Measurements from ENCODE around the gene PGM3.

Gene PGM3

GRCh38 chr6:83183082-83183828, 9.8 kb downstream of the PGM3 start:
- DNase-seq (ENCODE audit: low read depth), result peak; percentile 99

DNA sequence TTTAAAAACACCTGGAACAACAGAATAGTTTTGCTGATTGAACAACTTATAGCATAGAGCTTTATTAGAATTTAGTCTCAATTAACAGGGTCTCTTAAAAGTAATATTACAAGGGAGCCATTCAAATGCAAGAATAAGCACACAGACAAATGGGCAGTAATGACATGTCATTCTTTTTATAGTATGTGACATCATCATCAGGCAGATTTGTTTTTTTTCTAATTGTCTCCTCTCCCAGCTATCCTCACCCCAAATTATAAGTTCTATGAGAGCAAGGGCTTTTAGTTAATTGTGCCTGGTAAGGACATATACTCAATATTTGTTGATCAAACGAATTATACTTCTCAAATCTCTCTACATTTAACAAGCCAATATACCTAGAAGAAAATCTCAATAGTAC, 11.0 kb downstream of the PGM3 start:
- DNase-seq (ENCODE audit: low read depth), result no peak

DNA sequence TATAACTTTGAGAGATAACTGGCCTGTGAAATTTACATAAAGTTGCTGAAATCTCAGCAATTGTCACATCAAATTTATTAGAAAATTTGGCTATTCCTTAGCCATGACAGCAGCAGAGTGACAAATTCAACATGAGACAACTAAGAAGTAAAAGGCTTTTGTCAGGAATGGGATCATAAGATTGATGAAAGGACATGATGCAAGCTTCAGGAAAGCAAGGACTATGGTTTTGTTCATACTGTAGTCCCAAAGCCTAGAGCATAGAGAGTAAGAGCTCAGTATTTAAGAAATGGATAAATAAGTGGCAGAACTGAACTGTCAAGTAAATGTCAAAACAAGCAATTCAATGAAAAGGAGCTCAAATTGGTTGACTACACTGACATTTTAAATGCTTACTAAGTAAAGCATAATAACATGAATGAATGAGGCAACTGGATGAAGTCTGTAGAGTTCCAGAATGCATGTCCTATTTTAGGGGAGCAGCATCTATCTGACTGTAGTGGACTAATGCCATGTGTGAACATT, 12.6 kb downstream of the PGM3 start:
- no peak for DNase-seq (ENCODE audit: low read depth)

- no peak for DNase-seq (ENCODE audit: low read depth)
Observed at GRCh38 chr6:83176246-83176645, 16.8 kb downstream of the PGM3 start.

GRCh38 chr6:83169511-83169910, 23.6 kb downstream of the PGM3 start:
- peak; percentile 81 for DNase-seq (ENCODE audit: low read depth)

GRCh38 chr6:83169106-83169505, 24.0 kb downstream of the PGM3 start:
- no peak for DNase-seq (ENCODE audit: low read depth)

GRCh38 chr6:83168556-83168955, 24.5 kb downstream of the PGM3 start:
- no peak for DNase-seq (ENCODE audit: low read depth)

DNA sequence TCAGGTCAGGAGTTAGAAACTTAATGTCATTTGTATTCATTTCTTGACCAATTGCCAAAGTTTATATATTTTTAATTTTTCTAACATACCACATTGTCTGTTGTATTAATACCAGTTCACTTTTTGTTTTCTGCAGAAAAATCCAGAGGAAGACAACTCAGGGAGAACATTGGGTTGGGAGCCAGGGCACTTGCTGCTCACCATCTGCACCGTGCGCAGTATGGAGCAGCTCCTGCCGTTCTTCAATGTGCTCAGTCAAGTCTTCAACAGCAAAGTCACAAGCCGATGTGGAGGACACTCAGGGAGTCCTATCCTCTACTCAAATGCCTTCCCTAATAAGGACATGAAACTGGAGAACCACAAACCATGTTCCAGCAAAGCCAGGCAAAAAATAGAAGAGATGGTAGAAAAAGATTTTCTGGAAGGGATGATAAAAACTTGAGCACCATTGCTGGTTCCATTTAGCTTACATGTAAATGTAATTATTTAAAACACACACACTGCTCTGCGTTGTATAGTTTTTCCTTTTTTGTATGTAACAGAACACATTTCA, 25.3 kb downstream of the PGM3 start:
- DNase-seq (ENCODE audit: low read depth), result no peak

- no peak for DNase-seq (ENCODE audit: low read depth)
Observed at GRCh38 chr6:83160167-83160566, 32.9 kb downstream of the PGM3 start.

- no peak for DNase-seq (ENCODE audit: low read depth)
Observed at GRCh38 chr6:83155794-83156193, 37.3 kb downstream of the PGM3 start.

DNA sequence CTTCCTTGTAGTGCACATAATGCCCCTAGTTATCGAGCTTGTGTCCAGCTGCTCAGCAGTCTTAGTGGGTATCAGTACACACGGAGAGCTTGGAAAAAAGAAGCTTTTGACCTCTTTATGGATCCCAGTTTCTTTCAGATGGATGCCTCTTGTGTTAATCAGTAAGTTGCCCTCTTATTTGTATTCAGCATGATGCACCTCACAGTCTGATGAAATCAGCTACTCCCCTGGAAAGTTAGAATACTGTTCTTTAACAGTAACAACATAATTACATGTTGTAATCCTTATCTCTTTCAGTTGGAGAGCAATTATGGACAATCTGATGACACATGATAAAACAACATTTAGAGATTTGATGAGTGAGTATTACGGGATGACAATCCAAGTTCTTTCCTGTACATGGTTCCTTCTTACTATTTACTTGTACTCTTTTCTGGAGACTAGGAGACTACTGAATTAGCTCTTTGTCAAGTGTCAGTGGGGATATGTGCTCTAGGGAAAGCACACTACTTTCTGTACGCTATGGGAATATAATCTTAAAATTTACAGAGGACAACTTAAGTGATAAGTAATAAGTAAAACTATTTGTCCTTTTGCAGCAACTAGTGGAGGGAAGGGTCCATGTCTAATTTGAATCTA, 39.1 kb downstream of the PGM3 start:
- peak; percentile 80 for DNase-seq (ENCODE audit: low read depth)

DNA sequence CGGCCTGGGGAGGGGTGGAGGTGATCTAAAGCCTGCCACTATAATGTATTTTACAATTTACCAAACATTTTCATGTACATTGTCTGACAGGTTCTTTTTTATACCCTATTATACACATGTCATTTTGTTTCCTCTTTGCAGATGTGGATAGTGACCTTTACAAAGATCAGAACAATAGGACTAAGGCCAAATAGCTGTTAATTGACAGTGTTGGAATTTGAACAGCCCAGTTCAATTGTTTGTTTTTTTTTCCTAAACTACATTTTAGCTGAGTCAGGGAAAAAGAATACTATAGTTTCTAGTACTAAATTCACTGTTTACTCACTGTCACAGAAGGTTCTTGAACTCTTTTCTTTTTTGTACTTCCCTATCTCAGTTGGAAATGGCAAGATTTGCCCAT, 40.2 kb downstream of the PGM3 start:
- DNase-seq (ENCODE audit: low read depth), result no peak

DNA sequence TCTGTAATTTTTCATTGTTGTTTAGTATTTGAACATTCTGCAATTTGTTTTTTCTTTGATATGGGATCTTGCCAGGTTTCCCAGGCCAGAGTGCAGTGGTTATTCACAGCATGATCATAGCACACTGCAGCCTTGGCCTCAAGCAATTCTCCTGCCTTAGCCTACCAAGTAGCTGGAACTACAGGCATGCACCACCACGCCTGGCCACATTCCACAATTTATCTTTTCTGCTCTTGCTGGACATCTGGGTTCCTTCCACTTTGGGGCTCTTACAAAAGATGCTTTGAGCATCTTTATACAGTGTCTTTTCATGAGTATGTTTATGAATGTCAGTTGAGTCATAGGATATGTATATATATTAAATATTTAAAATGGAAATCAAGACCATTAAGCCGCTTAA, 42.0 kb downstream of the PGM3 start:
- DNase-seq (ENCODE audit: low read depth), result peak; percentile 59

DNA sequence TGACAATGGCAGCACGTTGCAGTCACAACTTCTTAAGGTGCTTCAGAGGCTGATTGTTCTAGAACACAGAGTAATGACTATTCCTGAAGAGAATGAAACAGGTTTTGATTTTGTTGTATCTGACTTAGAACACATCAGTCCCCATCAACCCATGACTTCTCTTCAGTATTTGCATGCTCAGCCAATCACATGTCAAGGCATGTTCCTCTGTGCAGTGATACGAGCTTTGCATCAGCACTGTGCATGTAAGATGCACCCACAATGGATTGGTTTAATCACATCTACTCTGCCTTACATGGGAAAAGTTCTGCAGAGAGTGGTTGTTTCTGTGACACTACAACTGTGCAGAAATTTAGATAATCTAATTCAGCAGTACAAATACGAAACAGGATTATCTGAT, 54.3 kb downstream of the PGM3 start:
- DNase-seq (ENCODE audit: low read depth), result no peak

GRCh38 chr6:83138118-83138722, 54.8 kb downstream of the PGM3 start:
- DNase-seq (ENCODE audit: low read depth), result no peak

GRCh38 chr6:83132121-83132520, 60.9 kb downstream of the PGM3 start:
- peak; percentile 23 for DNase-seq (ENCODE audit: low read depth)

- DNase-seq (ENCODE audit: low read depth), result peak; percentile 40
Observed at GRCh38 chr6:83127976-83128375, 65.1 kb downstream of the PGM3 start.

GRCh38 chr6:83127258-83127657, 65.8 kb downstream of the PGM3 start:
- no peak for DNase-seq (ENCODE audit: low read depth)

DNA sequence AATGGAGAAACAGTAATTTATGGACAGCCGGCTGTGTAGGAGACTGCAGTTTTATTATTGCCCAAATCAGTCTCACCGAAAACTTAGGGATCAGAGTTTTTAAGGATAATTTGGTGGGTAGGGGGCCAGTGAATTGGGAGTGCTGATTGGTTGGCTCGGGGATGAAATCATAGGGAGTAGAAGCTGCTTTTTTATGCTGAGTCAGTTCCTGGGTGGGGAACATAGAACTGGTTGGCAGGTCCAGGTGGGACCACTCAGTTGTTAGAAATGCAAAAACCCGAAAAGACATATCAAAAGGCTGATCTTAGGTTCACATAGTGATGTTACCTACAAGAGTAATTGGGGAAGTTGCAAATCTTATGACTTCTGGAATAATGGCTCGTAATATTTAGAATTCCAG, 66.3 kb downstream of the PGM3 start:
- no peak for DNase-seq (ENCODE audit: low read depth)

DNA sequence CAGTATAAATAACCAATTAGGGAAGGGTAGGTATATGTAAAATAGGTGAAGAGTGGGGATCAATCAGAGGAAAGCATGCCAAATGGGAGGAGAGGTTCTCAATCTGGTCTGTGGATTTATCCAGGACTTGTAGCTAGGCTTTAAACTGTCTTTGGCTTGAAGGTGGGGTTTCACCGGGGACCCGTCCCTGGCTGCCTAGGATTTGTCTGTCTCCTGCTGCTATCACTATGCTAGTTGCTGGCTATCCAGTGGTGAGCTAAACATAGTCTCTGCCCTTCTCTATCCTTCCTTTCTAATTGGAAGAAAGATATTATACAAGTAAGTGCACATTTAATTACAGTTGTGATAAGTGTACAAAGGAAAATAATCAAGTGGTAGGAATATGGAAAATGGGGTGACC, 66.8 kb downstream of the PGM3 start:
- DNase-seq (ENCODE audit: low read depth), result no peak

DNA sequence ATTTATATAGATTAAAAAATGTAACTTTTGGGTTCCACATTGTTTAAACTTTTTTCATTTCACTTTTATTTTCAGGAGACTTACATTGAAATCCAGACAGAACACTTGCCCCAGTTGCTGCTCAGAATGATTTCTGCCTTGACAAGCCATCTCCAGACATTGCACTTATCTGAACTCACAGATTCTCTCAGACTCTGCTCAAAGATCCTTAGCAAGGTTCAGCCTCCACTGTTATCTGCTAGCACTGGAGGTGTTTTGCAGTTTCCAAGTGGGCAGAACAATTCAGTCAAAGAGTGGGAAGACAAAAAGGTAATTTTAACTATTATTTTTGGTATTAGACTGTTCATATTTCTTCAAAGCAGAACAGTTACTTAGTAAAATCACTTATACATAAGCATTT, 67.6 kb downstream of the PGM3 start:
- DNase-seq (ENCODE audit: low read depth), result no peak

DNA sequence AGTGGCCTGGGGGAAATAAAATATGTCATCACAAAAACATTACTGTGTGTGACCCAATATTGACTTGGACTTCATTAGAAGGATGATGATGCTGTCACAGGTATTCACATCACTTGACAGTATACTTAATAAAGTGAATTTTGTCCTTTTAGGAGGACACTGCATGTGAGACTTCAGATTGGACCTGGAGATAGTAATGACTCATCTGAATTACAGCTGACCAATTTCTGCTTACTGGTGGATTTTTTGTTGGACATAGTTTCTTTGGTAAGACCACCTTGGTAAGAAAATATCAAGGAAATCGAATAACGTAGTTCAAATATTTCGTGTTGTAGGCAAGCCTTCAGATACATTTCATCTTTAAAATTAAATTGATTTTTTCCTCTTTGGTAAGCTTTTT, 68.5 kb downstream of the PGM3 start:
- no peak for DNase-seq (ENCODE audit: low read depth)

DNA sequence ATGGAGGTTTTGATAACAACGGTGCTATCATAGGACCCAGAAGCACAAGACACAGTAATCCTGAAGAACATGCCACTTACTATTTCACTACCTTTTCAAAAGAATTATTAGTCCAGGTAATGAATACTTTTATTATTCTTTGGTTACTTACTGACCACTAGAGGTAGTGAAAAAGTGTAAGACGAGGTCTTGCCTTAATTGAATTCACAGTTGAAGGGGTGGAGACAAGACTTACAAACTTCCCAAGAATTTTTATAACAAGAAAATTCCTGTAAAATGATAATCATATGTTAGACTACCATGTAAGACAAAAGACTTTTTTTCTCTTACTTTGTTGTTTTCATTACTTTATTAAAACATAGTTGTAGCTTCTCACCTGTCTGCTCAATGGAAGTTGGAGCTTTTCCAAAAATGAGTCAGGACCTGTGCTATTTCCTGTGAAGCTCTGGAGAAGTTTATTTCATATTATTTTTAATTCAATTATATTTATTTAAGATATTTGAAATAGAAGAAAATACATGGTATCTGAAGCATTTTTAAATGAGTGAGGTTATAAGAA, 73.2 kb downstream of the PGM3 start:
- no peak for DNase-seq (ENCODE audit: low read depth)

Measured in amniotic epithelial cell (primary cell).